ENCODE results near the gene TIMM13. TPM values are rescaled to one million over a fixed set of nuclear protein-coding genes. Genes with fewer than 3 reads are reported as not detected.

Gene TIMM13
- total RNA-seq, 1 donor from 2014 or later, result 20.9 TPM

- intact Hi-C loops (cut with DNase I), result no loop called here
- DNase-seq (ENCODE audit: extremely low spot score in 2 of 2), result no peak
- Histone ChIP-seq H3K36me3 (no peaks in the 10 kb centered on the region), H3K27me3 (no peaks in the 10 kb centered on the region), H3K4me3 (no peak overlapping the region), H3K27ac (no peak overlapping the region), H3K4me1 (no peaks in the 10 kb centered on the region), H3K9me3 (no peaks in the 10 kb centered on the region)
- TF ChIP-seq POLR2AphosphoS5 (IDR thresholded peaks at IDR 0.05; ENCODE audit: insufficient read depth in 1 of 2, low read depth in 1 of 2) (no peak), POLR2A (IDR thresholded peaks at IDR 0.05) (no peak), CTCF (IDR thresholded peaks at IDR 0.05) (no peak)
Measured at GRCh38 chr19:2385053-2385721, 42.2 kb downstream of the TIMM13 start.

GRCh38 chr19:2382530-2383222 is 44.7 kb downstream of the TIMM13 start:
- Histone ChIP-seq H3K4me3 (no peak overlapping the region), H3K36me3 (no peaks in the 10 kb centered on the region), H3K4me1 (no peaks in the 10 kb centered on the region), H3K27me3 (no peaks in the 10 kb centered on the region), H3K27ac (no peak overlapping the region), H3K9me3 (no peaks in the 10 kb centered on the region)
- no peak for DNase-seq (ENCODE audit: extremely low spot score in 2 of 2)
- intact Hi-C loops (cut with DNase I), result no loop called here
- TF ChIP-seq POLR2AphosphoS5 (IDR thresholded peaks at IDR 0.05; ENCODE audit: insufficient read depth in 1 of 2, low read depth in 1 of 2), result no peak
- no peak for TF ChIP-seq CTCF (IDR thresholded peaks at IDR 0.05)
- no peak for TF ChIP-seq POLR2A (IDR thresholded peaks at IDR 0.05)

GRCh38 chr19:2381148-2381820 is 46.1 kb downstream of the TIMM13 start:
- TF ChIP-seq POLR2A (IDR thresholded peaks at IDR 0.05) (no peak), CTCF (IDR thresholded peaks at IDR 0.05) (no peak), POLR2AphosphoS5 (IDR thresholded peaks at IDR 0.05; ENCODE audit: insufficient read depth in 1 of 2, low read depth in 1 of 2) (no peak)
- no peaks in the 10 kb centered on the region for H3K9me3 ChIP-seq
- no peak overlapping the region for H3K27ac ChIP-seq
- H3K36me3 ChIP-seq, result no peaks in the 10 kb centered on the region
- H3K4me3 ChIP-seq, result no peak overlapping the region
- no peaks in the 10 kb centered on the region for H3K27me3 ChIP-seq
- intact Hi-C loops (cut with DNase I), result no loop called here
- DNase-seq (ENCODE audit: extremely low spot score in 2 of 2), result no peak
- no peaks in the 10 kb centered on the region for H3K4me1 ChIP-seq

GRCh38 chr19:2380567-2380966 is 46.8 kb downstream of the TIMM13 start:
- Histone ChIP-seq H3K27ac (no peak overlapping the region), H3K27me3 (no peaks in the 10 kb centered on the region), H3K9me3 (no peaks in the 10 kb centered on the region), H3K4me3 (no peak overlapping the region), H3K4me1 (no peaks in the 10 kb centered on the region), H3K36me3 (no peaks in the 10 kb centered on the region)
- DNase-seq (ENCODE audit: extremely low spot score in 2 of 2), result no peak
- intact Hi-C loops (cut with DNase I), result no loop called here
- TF ChIP-seq CTCF (IDR thresholded peaks at IDR 0.05), result no peak

Data from vagina (tissue), 2 donors.